IMR-90 (cell line): Measurements from ENCODE around the gene SLC4A11. TPM values are rescaled to one million over a fixed set of nuclear protein-coding genes. Genes with fewer than 3 reads are reported as not detected.

Experiments
- ATAC-seq: fragments of 200-7000 bp; cut with Tn5 transposase; 2 replicates; pipeline ENCODE4 v1.9.1; 2020; ENCODE audit warnings: low read depth, mild to moderate bottlenecking, moderate library complexity
- BruUV-seq: library from RNA; stranded (reverse); fragments of 400-500 nt; replicated peaks from 2 replicates; lab custom pipeline; 2021; lab: Mats Ljungman, UMichigan
- CTCF ChIA-PET: fragments of 300-600 bp; formaldehyde crosslinking; extraction: SDS; loops from one replicate; lab custom pipeline; 2021; ENCODE audit warnings: antibody characterized with exemption; lab: Yijun Ruan, JAX
- POLR2A ChIA-PET: fragments of 300-600 bp; sonication (Branson Sonifier 250); formaldehyde crosslinking; loops from one replicate; lab custom pipeline; 2022; ENCODE audit warnings: antibody characterized with exemption; ENCODE audit not compliant: unreplicated experiment; lab: Charles Lee
- DNase-seq: peaks from one replicate; pipeline ENCODE4 v3.0.0; 2013
- H2AFZ ChIP-seq: replicated peaks from 2 replicates; pipeline ENCODE3; 2013; ENCODE audit warnings: low read length, mild to moderate bottlenecking; ENCODE audit not compliant: poor library complexity
- H2AK5ac ChIP-seq: 2 replicates; pipeline ENCODE4 v1.6.1; 2013; ENCODE audit warnings: low read depth, low read length, inconsistent platforms
- H2AK9ac ChIP-seq: replicated peaks from 2 replicates; pipeline ENCODE3; 2013; ENCODE audit warnings: mild to moderate bottlenecking, low read depth, low read length, moderate library complexity; ENCODE audit not compliant: poor library complexity
- H2BK120ac ChIP-seq: 2 replicates; pipeline ENCODE4 v1.6.1; 2013; ENCODE audit warnings: low read depth, low read length, inconsistent platforms
- H2BK15ac ChIP-seq: 3 replicates; pipeline ENCODE4 v1.6.1; 2013; ENCODE audit warnings: low read depth, low read length, inconsistent platforms
- H2BK20ac ChIP-seq: 2 replicates; pipeline ENCODE4 v1.6.1; 2013; ENCODE audit warnings: low read depth, mild to moderate bottlenecking, inconsistent platforms, low read length, moderate library complexity
- H2BK5ac ChIP-seq: 2 replicates; pipeline ENCODE4 v1.6.1; 2013; ENCODE audit warnings: mild to moderate bottlenecking, low read depth, low read length, inconsistent platforms; ENCODE audit not compliant: poor library complexity, severe bottlenecking
- H3K14ac ChIP-seq: replicated peaks from 2 replicates; pipeline ENCODE4 v1.6.1; 2013; ENCODE audit warnings: low read depth, low read length, inconsistent platforms
- H3K18ac ChIP-seq: 2 replicates; pipeline ENCODE4 v1.6.1; 2013; ENCODE audit warnings: low read depth, low read length, control low read depth
- H3K23ac ChIP-seq: 2 replicates; pipeline ENCODE4 v1.6.1; 2013; ENCODE audit warnings: low read depth, low read length, inconsistent platforms
- H3K27ac ChIP-seq: 2 replicates; pipeline ENCODE4 v1.5.1; 2013; ENCODE audit warnings: mild to moderate bottlenecking, control low read depth, low read length; ENCODE audit not compliant: insufficient read depth
- H3K27me3 ChIP-seq: 2 replicates; pipeline ENCODE4 v1.6.1; 2013; ENCODE audit warnings: low read length; ENCODE audit not compliant: control insufficient read depth, insufficient read depth
- H3K36me3 ChIP-seq: 2 replicates; pipeline ENCODE4 v1.6.1; 2013; ENCODE audit warnings: low read length, mixed read lengths; ENCODE audit not compliant: control insufficient read depth, insufficient read depth
- H3K4ac ChIP-seq: 2 replicates; pipeline ENCODE4 v1.6.1; 2013; ENCODE audit warnings: low read depth, low read length, inconsistent platforms
- H3K4me1 ChIP-seq: 2 replicates; pipeline ENCODE4 v1.6.1; 2013; ENCODE audit warnings: low read length, mixed read lengths; ENCODE audit not compliant: control insufficient read depth, insufficient read depth
- H3K4me2 ChIP-seq: 2 replicates; pipeline ENCODE4 v1.6.1; 2013; ENCODE audit warnings: low read depth, mild to moderate bottlenecking, control low read depth, low read length, moderate library complexity
- H3K4me3 ChIP-seq: 2 replicates; pipeline ENCODE4 v1.5.1; 2013; ENCODE audit warnings: low read depth, mild to moderate bottlenecking, control low read depth, low read length, moderate library complexity; ENCODE audit not compliant: insufficient read depth
- H3K56ac ChIP-seq: 2 replicates; pipeline ENCODE4 v1.6.1; 2013; ENCODE audit warnings: low read length, inconsistent platforms; ENCODE audit not compliant: insufficient read depth; ENCODE audit errors: extremely low read depth
- H3K79me1 ChIP-seq, 2 experiments: 2 replicates each; pipeline ENCODE4 v1.6.1; 2013; ENCODE audit warnings: low read length in 2 of 2, inconsistent platforms in 1 of 2, low read depth in 1 of 2
- H3K9ac ChIP-seq: 2 replicates; pipeline ENCODE4 v1.6.1; 2013; ENCODE audit warnings: low read depth, low read length, control low read depth
- H3K9me1 ChIP-seq: 2 replicates; pipeline ENCODE4 v1.6.1; 2013; ENCODE audit warnings: low read length, inconsistent platforms; ENCODE audit not compliant: insufficient read depth
- H3K9me3 ChIP-seq: 2 replicates; pipeline ENCODE4 v1.6.1; 2013; ENCODE audit warnings: low read length; ENCODE audit not compliant: control insufficient read depth, insufficient read depth
- H4K20me1 ChIP-seq: 2 replicates; pipeline ENCODE4 v1.6.1; 2013; ENCODE audit warnings: low read length, inconsistent platforms; ENCODE audit not compliant: insufficient read depth
- H4K5ac ChIP-seq: 2 replicates; pipeline ENCODE4 v1.6.1; 2013; ENCODE audit warnings: mild to moderate bottlenecking, low read depth, low read length, control low read depth
- H4K8ac ChIP-seq, 2 experiments: 2 replicates each; pipeline ENCODE4 v1.6.1; 2013; ENCODE audit warnings: low read depth in 2 of 2, low read length in 2 of 2, control low read depth in 1 of 2, inconsistent platforms in 1 of 2
- H4K91ac ChIP-seq: 2 replicates; pipeline ENCODE4 v1.6.1; 2013; ENCODE audit warnings: low read depth, low read length, inconsistent platforms; ENCODE audit not compliant: insufficient read depth
- BHLHE40 ChIP-seq: fragments of 150-350 bp; IDR thresholded peaks from 2 replicates; pipeline ENCODE4 v1.6.1; 2016; ENCODE audit warnings: mild to moderate bottlenecking, low read depth, low read length
- CEBPB ChIP-seq: IDR thresholded peaks from 2 replicates; pipeline ENCODE4 v1.6.1; 2012; ENCODE audit warnings: low read depth, low read length, improper control_type of control experiment
- CHD1 ChIP-seq: IDR thresholded peaks from 2 replicates; pipeline ENCODE4 v1.6.1; 2012; ENCODE audit warnings: low read depth, low read length, improper control_type of control experiment
- CTCF ChIP-seq: conservative IDR thresholded peaks from 2 replicates; pipeline ENCODE4 v1.5.1; 2012; ENCODE audit warnings: mild to moderate bottlenecking, low read depth, low read length, improper control_type of control experiment
- ELK1 ChIP-seq: fragments of 150-350 bp; IDR thresholded peaks from 2 replicates; pipeline ENCODE4 v1.6.1; 2016; ENCODE audit warnings: low read depth, mild to moderate bottlenecking, low read length, moderate library complexity, borderline replicate concordance
- FOS ChIP-seq: fragments of 150-350 bp; IDR thresholded peaks from 2 replicates; pipeline ENCODE4 v1.6.1; 2016; ENCODE audit warnings: low read depth, low read length
- MAFK ChIP-seq: IDR thresholded peaks from 2 replicates; pipeline ENCODE4 v1.6.1; 2012; ENCODE audit warnings: low read depth, low read length, improper control_type of control experiment
- NFE2L2 ChIP-seq: fragments of 150-350 bp; IDR thresholded peaks from 2 replicates; pipeline ENCODE4 v1.6.1; 2016; ENCODE audit warnings: low read depth, mild to moderate bottlenecking, low read length
- POLR2A ChIP-seq: IDR thresholded peaks from 2 replicates; pipeline ENCODE4 v1.6.1; 2012; ENCODE audit warnings: mild to moderate bottlenecking, low read depth, low read length
- RAD21 ChIP-seq: IDR thresholded peaks from 2 replicates; pipeline ENCODE4 v1.6.1; 2012; ENCODE audit warnings: low read length, improper control_type of control experiment
- RCOR1 ChIP-seq: IDR thresholded peaks from 2 replicates; pipeline ENCODE4 v1.6.1; 2012; ENCODE audit warnings: mild to moderate bottlenecking, low read length, improper control_type of control experiment; ENCODE audit not compliant: insufficient replicate concordance
- RFX5 ChIP-seq: IDR thresholded peaks from 2 replicates; pipeline ENCODE4 v1.8.0; 2012; ENCODE audit warnings: low read depth, mild to moderate bottlenecking, low read length, moderate library complexity
- SMC3 ChIP-seq: fragments of 150-350 bp; IDR thresholded peaks from 2 replicates; pipeline ENCODE4 v1.6.1; 2016; ENCODE audit warnings: low read depth, mild to moderate bottlenecking, antibody characterized with exemption, low read length, moderate library complexity
- USF2 ChIP-seq: fragments of 150-350 bp; IDR thresholded peaks from 2 replicates; pipeline ENCODE4 v1.6.1; 2017; ENCODE audit warnings: mild to moderate bottlenecking, antibody characterized with exemption, low read length, low read depth
- WGBS, 2 experiments: methylation state at CpG; one replicate each; pipeline versions ENCODE4 v1.1.5 to v1.1.7; 2013; ENCODE audit warnings: missing lambda C conversion rate in 2 of 2; ENCODE audit not compliant: insufficient read length in 1 of 2; ENCODE audit errors: extremely low coverage in 2 of 2; 5-methylcytosine and 5-hydroxymethylcytosine counted together
- dilution Hi-C: fragments of 300-500 bp; cut with HindIII; formaldehyde crosslinking; loops from one replicate; pipeline ENCODE4 v1.14.3; 2018; ENCODE audit warnings: low sequenced_read_pairs; ENCODE audit not compliant: unreplicated experiment
- in situ Hi-C: fragments of 300-500 bp; cut with MboI; formaldehyde crosslinking; loops from 3 replicates; pipeline ENCODE4 v1.14.3; 2019; ENCODE audit warnings: low sequenced_read_pairs, inconsistent platforms, mixed read lengths
- intact Hi-C: fragments of 100-400 bp; cut with micrococcal nuclease; formaldehyde crosslinking; loops from 2 replicates; pipeline ENCODE4 v1.10.0; 2022
- polyA plus RNA-seq, 3 experiments: library from polyadenylated mRNA; depleted of rRNA; stranded (reverse); fragments of >200 nt; gene quantifications; 2 replicates each; pipeline ENCODE4 v1.2.3, GENCODE V29; 2012; ENCODE audit warnings: low replicate concordance in 1 of 3
- total RNA-seq: library from RNA; depleted of rRNA; stranded (reverse); fragments of >200 nt; gene quantifications from 2 replicates; pipeline ENCODE4 v1.2.3, GENCODE V29; 2012

Gene SLC4A11
- total and polyA plus RNA-seq, 2 of the 4 experiments (the other 2 are of a cell fraction) = 0.36 to 0.79 TPM

- Histone ChIP-seq H2BK20ac (no peak overlapping the region), H3K4me2 (no peak overlapping the region), H3K9me3 (no peaks in the 10 kb centered on the region), H2BK5ac (no peak overlapping the region), H3K36me3 (peaks cover 27% of the 10 kb centered on the region), H2AK5ac (no peak overlapping the region), H3K27me3 (no peaks in the 10 kb centered on the region), H4K20me1 (no peaks in the 10 kb centered on the region), H3K18ac (no peak overlapping the region), H3K14ac (no peak overlapping the region), H2AFZ (no peak overlapping the region), H3K56ac (no peak overlapping the region), H3K4me3 (no peak overlapping the region), H4K5ac (no peak overlapping the region), H4K8ac (no peak overlapping the region), H2BK120ac (no peak overlapping the region), H3K9ac (no peak overlapping the region), H2AK9ac (no peak overlapping the region), H3K9me1 (no peaks in the 10 kb centered on the region), H3K23ac (no peak overlapping the region), H3K27ac (no peak overlapping the region), H3K4me1 (no peaks in the 10 kb centered on the region), H4K91ac (no peak overlapping the region), H2BK15ac (no peak overlapping the region), H3K79me1 (no peaks in the 10 kb centered on the region), H3K4ac (no peak overlapping the region)
- WGBS, 2 experiments = 87% methylated on average over 3 of the region's 20 CpGs; no CpG with 5 or more reads in 1 of the 2 experiments
- BruUV-seq = no TSS peak
- intact Hi-C loops (no loop called here), dilution Hi-C loops (no loop called here), in situ Hi-C loops (no loop called here)
- ATAC-seq (no peak), DNase-seq (no peak)
- ChIA-PET POLR2A (no interaction called here), CTCF (no interaction called here)
- no peak for TF ChIP-seq CEBPB
- TF ChIP-seq CTCF = no peak
- no peak for TF ChIP-seq FOS
- no peak for TF ChIP-seq SMC3
- TF ChIP-seq RAD21 = no peak
- no peak for TF ChIP-seq ELK1
- no peak for TF ChIP-seq RFX5
- no peak for TF ChIP-seq USF2
- TF ChIP-seq RCOR1 = no peak
- TF ChIP-seq NFE2L2 = no peak
- TF ChIP-seq CHD1 = no peak
- TF ChIP-seq POLR2A = no peak
- no peak for TF ChIP-seq MAFK
- no peak for TF ChIP-seq BHLHE40
Observed at GRCh38 chr20:3223994-3224680, 14.9 kb downstream of the SLC4A11 start.
